RWPE2 (cell line): ENCODE measurements around the gene ATG3.

Experiments
- ATAC-seq: fragments of 200-7000 bp; cut with Tn5 transposase; 3 replicates; pipeline ENCODE4 v1.9.1; 2021; ENCODE audit warnings: low read depth
- DNase-seq: peaks from one replicate; pipeline ENCODE4 v3.0.0-alpha.2; 2020; ENCODE audit warnings: low spot score
- H3K27ac ChIP-seq: fragments of 450-650 bp; 2 replicates; pipeline ENCODE4 v1.5.1; 2017; ENCODE audit warnings: mild to moderate bottlenecking; ENCODE audit not compliant: poor library complexity, severe bottlenecking
- H3K27me3 ChIP-seq: fragments of 250-450 bp; sonication (Bioruptor Pico); 2 replicates; pipeline ENCODE4 v1.5.1; 2021; ENCODE audit warnings: mild to moderate bottlenecking, moderate library complexity; ENCODE audit not compliant: insufficient read depth, poor library complexity, severe bottlenecking
- H3K36me3 ChIP-seq: fragments of 250-450 bp; sonication (Bioruptor Pico); 2 replicates; pipeline ENCODE4 v1.5.1; 2020; ENCODE audit warnings: low read depth, mild to moderate bottlenecking, moderate library complexity
- H3K4me1 ChIP-seq: fragments of 250-450 bp; sonication (Bioruptor Pico); 2 replicates; pipeline ENCODE4 v1.5.1; 2021; ENCODE audit warnings: mild to moderate bottlenecking, moderate library complexity; ENCODE audit not compliant: insufficient read depth, poor library complexity, severe bottlenecking
- H3K4me3 ChIP-seq: fragments of 250-450 bp; sonication (Bioruptor Pico); 2 replicates; pipeline ENCODE4 v1.5.1; 2021; ENCODE audit warnings: mild to moderate bottlenecking, moderate library complexity; ENCODE audit not compliant: severe bottlenecking
- H3K9me3 ChIP-seq: fragments of 250-450 bp; sonication (Bioruptor Pico); 2 replicates; pipeline ENCODE4 v1.5.1; 2021; ENCODE audit warnings: mild to moderate bottlenecking, moderate library complexity; ENCODE audit not compliant: severe bottlenecking
- CTCF ChIP-seq: fragments of 450-650 bp; IDR thresholded peaks from one replicate; pipeline ENCODE4 v1.5.1; 2017; ENCODE audit warnings: mild to moderate bottlenecking, moderate library complexity; ENCODE audit not compliant: poor library complexity, severe bottlenecking

The ATG3 gene

GRCh38 chr3:112604536-112604935 is 42.8 kb upstream of the ATG3 start:
- no peaks in the 10 kb centered on the region for H3K27me3 ChIP-seq
- H3K4me1 ChIP-seq = peaks cover 7% of the 10 kb centered on the region
- no peaks in the 10 kb centered on the region for H3K9me3 ChIP-seq
- H3K27ac ChIP-seq = no peak overlapping the region
- no peak overlapping the region for H3K4me3 ChIP-seq
- ATAC-seq (no peak; the same call in 1 of the 3 replicates), DNase-seq (no peak)
- H3K36me3 ChIP-seq = no peaks in the 10 kb centered on the region
- no peak for TF ChIP-seq CTCF

- Histone ChIP-seq H3K27me3 (no peaks in the 10 kb centered on the region), H3K27ac (no peak overlapping the region), H3K36me3 (no peaks in the 10 kb centered on the region), H3K4me1 (peaks cover 7% of the 10 kb centered on the region), H3K9me3 (no peaks in the 10 kb centered on the region), H3K4me3 (no peak overlapping the region)
- no peak for TF ChIP-seq CTCF
- no peak for DNase-seq
- no peak for ATAC-seq
Measured at GRCh38 chr3:112602217-112602838, 40.6 kb upstream of the ATG3 start.

- Histone ChIP-seq H3K4me1 (no peaks in the 10 kb centered on the region), H3K27ac (no peak overlapping the region), H3K27me3 (no peaks in the 10 kb centered on the region), H3K9me3 (no peaks in the 10 kb centered on the region), H3K4me3 (no peak overlapping the region), H3K36me3 (peaks cover 7% of the 10 kb centered on the region; the same call in 1 of the 2 replicates)
- no peak for ATAC-seq
- DNase-seq = no peak
- TF ChIP-seq CTCF = no peak
Measured at GRCh38 chr3:112598731-112599130, 37.0 kb upstream of the ATG3 start.

DNA sequence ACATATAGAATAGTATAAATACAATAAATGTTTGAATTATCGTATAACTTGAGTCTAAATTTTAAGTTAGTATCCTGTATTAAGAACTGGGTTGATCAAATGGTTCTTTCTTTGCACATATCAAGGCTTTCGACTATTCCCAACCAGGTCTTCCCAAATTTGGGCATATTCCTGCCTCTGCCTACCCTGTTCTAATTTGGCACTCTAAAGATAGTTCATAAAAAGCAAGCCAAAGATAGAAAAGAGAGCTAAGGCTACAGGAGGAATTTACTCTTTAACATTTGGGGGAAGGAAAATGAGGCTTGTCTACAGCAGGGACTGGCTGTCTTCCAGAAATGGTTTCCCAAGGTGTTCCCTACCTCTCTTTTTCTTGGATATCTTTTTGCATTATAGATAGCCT is 36.2 kb upstream of the ATG3 start:
- no peak for DNase-seq
- H3K27me3 ChIP-seq = no peaks in the 10 kb centered on the region
- no peak for TF ChIP-seq CTCF
- peaks cover 7% of the 10 kb centered on the region; the same call in 1 of the 2 replicates for H3K36me3 ChIP-seq
- H3K27ac ChIP-seq = no peak overlapping the region
- no peaks in the 10 kb centered on the region for H3K9me3 ChIP-seq
- no peak for ATAC-seq
- H3K4me1 ChIP-seq = no peaks in the 10 kb centered on the region
- H3K4me3 ChIP-seq = no peak overlapping the region

DNA sequence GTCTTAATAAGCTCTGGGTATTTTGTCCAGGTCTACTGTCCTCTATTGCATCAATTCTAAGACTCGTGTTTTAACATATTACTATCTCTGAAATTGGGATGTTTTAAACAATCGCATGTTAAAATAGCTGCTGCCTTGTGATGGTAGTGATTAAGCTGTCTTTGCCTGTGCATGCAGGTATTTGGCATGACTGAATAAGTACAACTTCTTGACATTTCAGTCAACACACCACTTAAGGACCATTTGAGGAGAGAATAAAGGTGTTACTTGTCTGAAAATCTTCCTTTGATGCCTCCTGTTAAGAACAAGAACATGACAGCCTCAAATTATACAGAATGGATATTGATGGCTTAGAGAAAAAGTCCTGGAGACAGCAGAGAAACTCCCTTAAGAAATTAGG is 33.1 kb upstream of the ATG3 start:
- H3K4me3 ChIP-seq = no peak overlapping the region
- H3K9me3 ChIP-seq = no peaks in the 10 kb centered on the region
- H3K36me3 ChIP-seq = peaks cover 7% of the 10 kb centered on the region; the same call in 1 of the 2 replicates
- H3K27me3 ChIP-seq = no peaks in the 10 kb centered on the region
- DNase-seq (no peak), ATAC-seq (no peak)
- H3K4me1 ChIP-seq = no peaks in the 10 kb centered on the region
- no peak overlapping the region for H3K27ac ChIP-seq
- no peak for TF ChIP-seq CTCF
